HepG2 (cell line): ENCODE measurements around the gene CD2AP. TPM values are rescaled to one million over a fixed set of nuclear protein-coding genes. Genes with fewer than 3 reads are reported as not detected.

Experiments
- ATAC-seq: fragments of 200-7000 bp; cut with Tn5 transposase; 3 replicates; pipeline ENCODE4 v1.9.1; 2020; ENCODE audit warnings: mild to moderate bottlenecking, moderate library complexity
- BruUV-seq: library from RNA; stranded (reverse); fragments of 400-500 nt; replicated peaks from 2 replicates; lab custom pipeline; 2021; lab: Mats Ljungman, UMichigan
- CTCF ChIA-PET: fragments of 300-600 bp; formaldehyde crosslinking; extraction: SDS; loops from one replicate; lab custom pipeline; 2021; ENCODE audit warnings: low total read pairs, inconsistent platforms, low intra/inter-chr PET ratio; lab: Yijun Ruan, JAX
- POLR2A ChIA-PET: fragments of 350-600 bp; sonication (Branson Sonifier 250); formaldehyde crosslinking; loops from one replicate; lab custom pipeline; 2020; ENCODE audit warnings: antibody characterized with exemption, inconsistent platforms; lab: Yijun Ruan, JAX
- DNase-seq: peaks from one replicate; pipeline ENCODE4 v3.0.0-alpha.2; 2015; ENCODE audit warnings: low spot score
- FAIRE-seq: peaks from 3 replicates; lab custom pipeline; 2011; peaks lifted over from hg19 to GRCh38; lab: Jason Lieb, UNC
- H2AFZ ChIP-seq: one replicate; pipeline ENCODE4 v1.6.1; 2011; ENCODE audit warnings: low read length, inconsistent platforms
- H3K27ac ChIP-seq: fragments of 300-600 bp; 3 replicates; pipeline ENCODE4 v1.8.0; 2011; ENCODE audit warnings: mixed run types, mild to moderate bottlenecking, mixed read lengths, low read length, inconsistent platforms; ENCODE audit not compliant: insufficient read depth; ENCODE audit errors: extremely low read length
- H3K27me3 ChIP-seq, 2 experiments: fragments of 200-600 bp in 1 of 2; 2 replicates in 1 of 2; 3 replicates in 1 of 2; pipeline versions ENCODE4 v1.6.0 to v1.8.0; 2011; ENCODE audit warnings: low read length in 2 of 2, mild to moderate bottlenecking in 2 of 2, moderate library complexity in 2 of 2, inconsistent platforms in 1 of 2; ENCODE audit not compliant: insufficient read depth in 2 of 2, control insufficient read depth in 1 of 2
- H3K36me3 ChIP-seq, 2 experiments: fragments of 200-600 bp in 1 of 2; replicated peaks in 1 of 2; 2 replicates in 1 of 2; 3 replicates in 1 of 2; pipeline versions ENCODE4 v1.5.1 to v1.8.0; 2011; ENCODE audit warnings: low read length in 2 of 2, inconsistent platforms in 1 of 2; ENCODE audit not compliant: insufficient read depth in 2 of 2, control insufficient read depth in 1 of 2
- H3K4me1 ChIP-seq: 2 replicates; pipeline ENCODE4 v1.5.1; 2012; ENCODE audit warnings: low read length, inconsistent platforms; ENCODE audit not compliant: insufficient read depth
- H3K4me2 ChIP-seq: 2 replicates; pipeline ENCODE4 v1.6.0; 2011; ENCODE audit warnings: low read depth, low read length, inconsistent platforms
- H3K4me3 ChIP-seq, 3 experiments: fragments of 200-600 bp in 1 of 3; sonication (generic), shearing (Covaris generic) in 1 of 3; replicated peaks in 1 of 3; 2 replicates each; pipeline ENCODE4 v1.5.1; 2011 to 2016; ENCODE audit warnings: low read length in 3 of 3, inconsistent platforms in 2 of 3, low read depth in 2 of 3, mild to moderate bottlenecking in 2 of 3, control low read depth in 1 of 3, mixed read lengths in 1 of 3; ENCODE audit not compliant: insufficient read depth in 1 of 3
- H3K79me2 ChIP-seq: one replicate; pipeline ENCODE4 v1.6.1; 2011; ENCODE audit warnings: low read length, inconsistent platforms; ENCODE audit not compliant: insufficient read depth
- H3K9ac ChIP-seq: 2 replicates; pipeline ENCODE4 v1.6.0; 2011; ENCODE audit warnings: mild to moderate bottlenecking, low read depth, low read length, inconsistent platforms; ENCODE audit not compliant: insufficient read depth
- H3K9me3 ChIP-seq: 2 replicates; pipeline ENCODE4 v1.5.1; 2012; ENCODE audit warnings: mild to moderate bottlenecking, low read length
- H4K20me1 ChIP-seq: 2 replicates; pipeline ENCODE4 v1.6.0; 2011; ENCODE audit warnings: inconsistent platforms, mild to moderate bottlenecking, low read length, moderate library complexity; ENCODE audit not compliant: insufficient read depth
- ATF7 ChIP-seq, 2 experiments: fragments of 450-650 bp in 1 of 2; sonication (generic) in 1 of 2; formaldehyde crosslinking in 1 of 2; IDR thresholded peaks; 2 replicates each; pipeline versions ENCODE4 v1.4.0 to v1.6.1; 2016 to 2020; ENCODE audit warnings: antibody characterized with exemption in 1 of 2, mild to moderate bottlenecking in 1 of 2, missing genetic modification reagents in 1 of 2
- KLF16 ChIP-seq, 2 experiments: sonication (generic) in 1 of 2; formaldehyde crosslinking in 1 of 2; IDR thresholded peaks; 2 replicates each; pipeline versions ENCODE4 v1.6.1 to v1.8.0; 2016 to 2023; ENCODE audit warnings: missing genetic modification reagents in 2 of 2, missing compliant biosample characterization in 1 of 2
- ZMAT3 ChIP-seq: sonication (generic); formaldehyde crosslinking; conservative IDR thresholded peaks from 2 replicates; pipeline ENCODE4 v1.7.0; 2021; ENCODE audit warnings: missing genetic modification reagents
- ZNF468 ChIP-seq: sonication (generic); formaldehyde crosslinking; IDR thresholded peaks from 2 replicates; pipeline ENCODE4 v1.8.0; 2022; ENCODE audit warnings: mild to moderate bottlenecking, moderate library complexity, missing genetic modification reagents
- WGBS: methylation state at CpG from one replicate; pipeline ENCODE4 v1.1.6; 2017; ENCODE audit warnings: low lambda C conversion rate; 5-methylcytosine and 5-hydroxymethylcytosine counted together
- in situ Hi-C: cut with HindIII; loops from 2 replicates; pipeline ENCODE4 v1.10.0; 2017; ENCODE audit warnings: low pct_unique_long_range_greater_than_20kb; ENCODE audit not compliant: extremely low pct_ligation_motif_present
- intact Hi-C: fragments of 100-400 bp; cut with micrococcal nuclease; formaldehyde crosslinking; loops from one replicate; pipeline ENCODE4 v1.10.0; 2022; ENCODE audit not compliant: unreplicated experiment
- polyA plus RNA-seq, 8 experiments: library from polyadenylated mRNA; depleted of rRNA in 3 of 8; stranded (reverse) in 7 of 8; unstranded in 1 of 8; fragments of >200 nt; fragmentation: Illumina TruSeq in 4 of 8; extraction: Trizol in 4 of 8; gene quantifications; 2 replicates each; pipeline versions ENCODE4 v1.2.1 to v1.2.3, GENCODE V29; 2011 to 2016; ENCODE audit warnings: low read depth in 4 of 8, missing spikeins in 1 of 8, mixed read lengths in 1 of 8; ENCODE audit not compliant: insufficient read depth in 1 of 8
- total RNA-seq, 5 experiments: library from RNA; depleted of rRNA; stranded (reverse); fragments of >200 nt; fragmentation: Illumina TruSeq; extraction: Trizol; gene quantifications; 2 replicates each; pipeline ENCODE4 v1.2.3, GENCODE V29; 2016; ENCODE audit warnings: low read depth in 1 of 5
- TF ChIP-seq, protein P1 (sequence below): sonication (generic); formaldehyde crosslinking; IDR thresholded peaks from 2 replicates; pipeline ENCODE4 v1.5.0; 2020; ENCODE audit warnings: mild to moderate bottlenecking, missing genetic modification reagents

The CD2AP gene
- total and polyA plus RNA-seq, 2 of the 13 experiments (the other 11 are each of a cell fraction or from before 2014, with no cell fraction given): 8.6 to 31.9 TPM

DNA sequence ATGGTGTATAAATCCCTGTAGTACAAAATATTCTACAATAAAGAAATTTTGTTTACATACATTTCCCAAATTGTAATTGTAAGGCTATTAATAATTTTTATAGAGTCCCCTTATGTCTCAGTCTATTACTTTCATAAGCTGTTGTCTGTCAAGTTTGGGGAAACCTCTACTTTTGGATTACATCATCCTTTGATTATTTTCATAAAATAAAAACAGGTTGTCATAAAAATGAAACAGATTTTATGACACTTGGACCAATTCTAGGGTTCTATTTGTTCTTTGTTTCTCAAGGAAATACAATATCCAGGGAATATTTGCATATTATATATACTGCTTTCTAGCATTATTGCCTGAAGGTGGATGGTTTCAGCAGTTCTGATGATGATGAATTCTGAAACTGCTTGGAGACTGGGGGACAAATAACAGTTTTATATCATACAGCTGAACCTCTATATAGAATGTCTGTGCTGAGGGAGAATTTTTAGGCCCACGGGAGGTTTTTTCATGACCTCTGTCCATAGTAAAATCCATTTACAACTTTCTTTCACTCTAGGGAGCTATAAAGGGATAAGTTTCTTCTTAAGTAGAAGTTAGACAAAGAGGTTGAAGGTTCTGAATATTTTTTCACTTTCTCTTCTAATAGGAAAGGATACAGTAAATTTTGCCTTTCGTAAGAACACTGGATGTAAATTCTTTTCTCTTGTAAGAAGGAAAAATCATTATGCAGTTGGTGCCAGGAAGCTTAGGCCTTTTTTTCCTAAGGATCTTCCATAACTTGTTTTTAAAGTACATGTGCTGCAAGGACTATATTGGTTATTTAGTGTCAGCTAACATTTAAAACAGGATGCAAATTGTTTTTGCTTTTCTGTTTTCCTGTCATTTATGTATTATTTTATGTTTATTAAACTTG, 58.0 kb downstream of the CD2AP start:
- CTCF ChIA-PET: no interaction called here
- over 99% methylated on average over 2 of the region's 2 CpGs for WGBS
- no peak overlapping the region for H3K9ac ChIP-seq
- in situ Hi-C loops (no loop called here), intact Hi-C loops (no loop called here)
- H3K79me2 ChIP-seq: peaks cover 7% of the 10 kb centered on the region
- H4K20me1 ChIP-seq: no peaks in the 10 kb centered on the region
- DNase-seq (no peak), FAIRE-seq (no peak), ATAC-seq (no peak)
- peaks cover 4 to 37% of the 10 kb centered on the region in 2 experiments; a peak in 4 of 5 replicates for H3K36me3 ChIP-seq
- H3K27me3 ChIP-seq: no peaks in the 10 kb centered on the region
- peaks cover 18% of the 10 kb centered on the region; the same call in 1 of the 2 replicates for H3K4me1 ChIP-seq
- TF ChIP-seq ZMAT3 (CRISPR knock-in tag) (no peak), ATF7 (IDR thresholded peaks at IDR 0.05) (peak; percentile 71), ATF7 (CRISPR knock-in tag; IDR thresholded peaks at IDR 0.05) (no peak), KLF16 (CRISPR knock-in tag; IDR thresholded peaks at IDR 0.05) (no peak), ZNF468 (CRISPR knock-in tag) (no peak)
- TF ChIP-seq, protein P1, sequence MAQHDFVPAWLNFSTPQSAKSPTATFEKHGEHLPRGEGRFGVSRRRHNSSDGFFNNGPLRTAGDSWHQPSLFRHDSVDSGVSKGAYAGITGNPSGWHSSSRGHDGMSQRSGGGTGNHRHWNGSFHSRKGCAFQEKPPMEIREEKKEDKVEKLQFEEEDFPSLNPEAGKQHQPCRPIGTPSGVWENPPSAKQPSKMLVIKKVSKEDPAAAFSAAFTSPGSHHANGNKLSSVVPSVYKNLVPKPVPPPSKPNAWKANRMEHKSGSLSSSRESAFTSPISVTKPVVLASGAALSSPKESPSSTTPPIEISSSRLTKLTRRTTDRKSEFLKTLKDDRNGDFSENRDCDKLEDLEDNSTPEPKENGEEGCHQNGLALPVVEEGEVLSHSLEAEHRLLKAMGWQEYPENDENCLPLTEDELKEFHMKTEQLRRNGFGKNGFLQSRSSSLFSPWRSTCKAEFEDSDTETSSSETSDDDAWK (CRISPR knock-in tag): no peak
- BruUV-seq: no TSS peak
- no peak overlapping the region for H3K27ac ChIP-seq
- H3K9me3 ChIP-seq: no peaks in the 10 kb centered on the region
- no peak overlapping the region for H2AFZ ChIP-seq
- H3K4me2 ChIP-seq: no peak overlapping the region
- POLR2A ChIA-PET: no interaction called here
- H3K4me3 ChIP-seq: no peak overlapping the region
